Measurements from ENCODE around the gene LRRC8C. TPM values are rescaled to one million over a fixed set of nuclear protein-coding genes. Genes with fewer than 3 reads are reported as not detected.

LRRC8C gene
- total RNA-seq, 1 experiment from 2014 or later = 4.4 TPM

- ChIA-PET POLR2A (interaction anchor here (0.5 kb wide), 1 partner anchor 18 kb away, joined by 3 read pairs; no protein-coding TSS in a partner anchor), CTCF (no interaction called here)
- no peak overlapping the region for H3K27ac Mint-ChIP-seq (ENCODE audit: low read depth, unreplicated experiment)
- intact Hi-C loops (cut with micrococcal nuclease) = no loop called here
- no peaks in the 10 kb centered on the region for H3K27me3 Mint-ChIP-seq (ENCODE audit: insufficient read depth, unreplicated experiment)
- no peak overlapping the region for H3K4me3 Mint-ChIP-seq (ENCODE audit: unreplicated experiment)
- no peak for DNase-seq (ENCODE audit: unreplicated experiment)
- BruUV-seq (replicated peaks) = no TSS peak
- no peaks in the 10 kb centered on the region for H3K9me3 Mint-ChIP-seq (ENCODE audit: unreplicated experiment)
- peaks cover 31% of the 10 kb centered on the region for H3K4me1 Mint-ChIP-seq (ENCODE audit: insufficient read depth, unreplicated experiment)
- no peak for TF ChIP-seq CTCF (IDR thresholded peaks at IDR 0.05; ENCODE audit: unreplicated experiment)
- H3K36me3 Mint-ChIP-seq (ENCODE audit: insufficient read depth, unreplicated experiment) = no peaks in the 10 kb centered on the region
These were observed 92.7 kb downstream of the LRRC8C start for GRCh38 chr1:89725631-89726030.

GRCh38 chr1:89727517-89728312 is 94.8 kb downstream of the LRRC8C start:
- intact Hi-C loops (cut with micrococcal nuclease) = no loop called here
- no peak overlapping the region for H3K4me3 Mint-ChIP-seq (ENCODE audit: unreplicated experiment)
- peaks cover 31% of the 10 kb centered on the region for H3K4me1 Mint-ChIP-seq (ENCODE audit: insufficient read depth, unreplicated experiment)
- no peak for TF ChIP-seq CTCF (IDR thresholded peaks at IDR 0.05; ENCODE audit: unreplicated experiment)
- no TSS peak for BruUV-seq (replicated peaks)
- CTCF ChIA-PET = interaction anchor here (1.1 kb wide), 1 partner anchor 31 kb away, joined by 3 read pairs; no protein-coding TSS in a partner anchor
- no peak for DNase-seq (ENCODE audit: unreplicated experiment)
- H3K27me3 Mint-ChIP-seq (ENCODE audit: insufficient read depth, unreplicated experiment) = no peaks in the 10 kb centered on the region
- no peaks in the 10 kb centered on the region for H3K36me3 Mint-ChIP-seq (ENCODE audit: insufficient read depth, unreplicated experiment)
- no peaks in the 10 kb centered on the region for H3K9me3 Mint-ChIP-seq (ENCODE audit: unreplicated experiment)
- POLR2A ChIA-PET = no interaction called here
- H3K27ac Mint-ChIP-seq (ENCODE audit: low read depth, unreplicated experiment) = no peak overlapping the region

GRCh38 chr1:89728381-89728780 is 95.5 kb downstream of the LRRC8C start:
- H3K4me3 Mint-ChIP-seq (ENCODE audit: unreplicated experiment) = no peak overlapping the region
- intact Hi-C loops (cut with micrococcal nuclease) = no loop called here
- CTCF ChIA-PET = interaction anchor here (0.6 to 1.1 kb wide), 2 partner anchors 29 to 31 kb away, joined by 3 to 5 read pairs; no protein-coding TSS in a partner anchor
- BruUV-seq (replicated peaks) = no TSS peak
- no peak for TF ChIP-seq CTCF (IDR thresholded peaks at IDR 0.05; ENCODE audit: unreplicated experiment)
- H3K9me3 Mint-ChIP-seq (ENCODE audit: unreplicated experiment) = no peaks in the 10 kb centered on the region
- H3K27me3 Mint-ChIP-seq (ENCODE audit: insufficient read depth, unreplicated experiment) = no peaks in the 10 kb centered on the region
- H3K36me3 Mint-ChIP-seq (ENCODE audit: insufficient read depth, unreplicated experiment) = no peaks in the 10 kb centered on the region
- H3K27ac Mint-ChIP-seq (ENCODE audit: low read depth, unreplicated experiment) = no peak overlapping the region
- H3K4me1 Mint-ChIP-seq (ENCODE audit: insufficient read depth, unreplicated experiment) = peaks cover 31% of the 10 kb centered on the region
- DNase-seq (ENCODE audit: unreplicated experiment) = no peak
- POLR2A ChIA-PET = no interaction called here

GRCh38 chr1:89732206-89732605 is 99.3 kb downstream of the LRRC8C start:
- intact Hi-C loops (cut with micrococcal nuclease) = no loop called here
- H3K36me3 Mint-ChIP-seq (ENCODE audit: insufficient read depth, unreplicated experiment) = peaks cover 4% of the 10 kb centered on the region
- POLR2A ChIA-PET = no interaction called here
- no peak overlapping the region for H3K27ac Mint-ChIP-seq (ENCODE audit: low read depth, unreplicated experiment)
- CTCF ChIA-PET = no interaction called here
- no TSS peak for BruUV-seq (replicated peaks)
- TF ChIP-seq CTCF (IDR thresholded peaks at IDR 0.05; ENCODE audit: unreplicated experiment) = no peak
- no peak for DNase-seq (ENCODE audit: unreplicated experiment)
- H3K4me3 Mint-ChIP-seq (ENCODE audit: unreplicated experiment) = no peak overlapping the region
- H3K9me3 Mint-ChIP-seq (ENCODE audit: unreplicated experiment) = no peaks in the 10 kb centered on the region
- peaks cover 6% of the 10 kb centered on the region for H3K4me1 Mint-ChIP-seq (ENCODE audit: insufficient read depth, unreplicated experiment)
- H3K27me3 Mint-ChIP-seq (ENCODE audit: insufficient read depth, unreplicated experiment) = no peaks in the 10 kb centered on the region

Measured in MCF 10A (cell line).